HCEC 1CT (cell line): Measurements from ENCODE around the gene LAIR2.

Experiments used
- DNase-seq: peaks from one replicate; pipeline ENCODE4 v3.0.0-alpha.2; 2017

Gene LAIR2

GRCh38 chr19:54541712-54542111, 39.1 kb downstream of the LAIR2 start:
- DNase-seq: no peak

DNA sequence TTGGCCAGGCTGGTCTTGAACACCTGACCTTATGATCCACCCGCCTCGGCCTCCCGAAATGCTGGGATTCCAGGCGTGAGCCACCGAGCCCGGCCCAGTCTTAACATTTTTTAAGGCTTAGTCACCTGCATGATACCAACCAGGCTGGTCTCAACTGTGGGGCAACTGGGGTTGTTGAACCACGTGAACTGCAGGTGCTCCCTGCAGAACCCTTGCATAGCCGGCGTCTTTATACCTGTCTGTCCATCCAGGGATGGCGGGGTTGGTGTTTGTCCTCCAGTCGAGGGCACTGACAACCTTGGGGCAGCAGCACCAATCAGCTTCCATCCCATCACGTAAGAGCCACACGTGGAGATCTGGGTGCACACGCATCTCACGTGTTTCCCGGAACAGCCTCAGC, 46.2 kb downstream of the LAIR2 start:
- DNase-seq: no peak

- DNase-seq: no peak
These were observed 46.6 kb downstream of the LAIR2 start for GRCh38 chr19:54549224-54549623.

DNA sequence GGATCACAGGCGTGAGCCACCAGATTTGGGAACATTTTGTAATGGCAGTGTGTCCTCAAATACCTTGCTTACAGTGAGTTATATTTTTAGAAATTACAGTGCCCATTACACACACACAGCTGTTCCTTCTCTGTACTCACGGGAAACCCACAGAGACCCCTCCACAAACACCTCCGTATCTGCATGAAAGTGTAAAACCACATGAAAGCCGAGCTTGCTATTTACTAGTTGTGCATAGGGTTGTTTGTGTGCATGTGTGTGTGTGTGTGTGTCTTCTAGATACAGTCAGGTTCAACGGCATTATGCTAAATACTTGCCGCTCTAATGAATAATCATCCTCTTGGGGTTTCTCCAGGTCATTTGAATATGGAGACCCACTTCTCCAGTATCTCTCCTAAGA, 48.7 kb downstream of the LAIR2 start:
- DNase-seq: no peak

DNA sequence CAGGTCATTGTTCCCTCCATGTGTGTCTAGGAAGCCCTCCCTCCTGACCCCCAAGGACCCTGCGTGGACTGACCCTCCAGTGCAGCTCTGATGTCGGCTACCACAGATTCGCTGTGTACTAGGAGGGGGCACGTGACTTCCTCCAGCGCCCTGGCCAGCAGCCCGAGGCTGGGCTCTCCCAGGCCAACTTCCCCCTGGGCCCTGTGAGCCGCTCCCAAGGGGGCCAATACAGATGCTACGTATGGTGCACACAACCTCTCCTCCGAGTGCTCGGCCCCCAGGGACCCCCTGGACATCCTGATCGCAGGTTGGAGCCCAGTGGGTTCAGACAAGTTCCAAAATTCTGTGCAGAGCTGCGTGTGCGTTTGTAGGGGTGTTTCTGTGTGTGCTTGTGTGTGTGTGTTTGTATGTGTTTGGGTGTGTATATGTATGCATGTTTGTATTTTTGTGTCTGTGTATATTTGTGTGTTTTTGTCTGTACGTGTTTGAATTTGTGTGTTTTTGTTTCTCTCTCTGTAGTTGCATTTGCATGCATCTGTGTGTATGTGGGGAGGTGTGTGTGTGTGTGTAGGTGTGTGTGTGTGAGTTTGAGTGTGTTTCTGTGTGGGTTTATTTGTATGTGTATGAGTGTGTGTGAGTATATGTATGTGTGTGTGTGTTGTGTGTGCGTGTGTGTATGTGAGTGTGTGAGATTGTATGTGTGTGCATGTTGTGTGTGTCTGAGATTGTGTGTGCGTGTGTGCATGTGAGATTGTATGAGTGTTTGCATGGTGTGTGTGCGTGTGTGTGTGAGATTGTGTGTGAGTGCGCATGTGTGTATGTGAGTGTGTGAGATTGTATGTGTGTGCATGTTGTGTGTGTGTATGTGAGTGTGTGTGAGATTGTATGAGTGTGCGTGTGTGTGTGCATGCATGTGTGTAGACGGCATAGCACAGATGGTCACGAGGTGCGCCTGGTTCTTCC, 49.6 kb downstream of the LAIR2 start:
- DNase-seq: no peak

- no peak for DNase-seq
These were observed 50.3 kb downstream of the LAIR2 start for GRCh38 chr19:54552913-54553310.

DNA sequence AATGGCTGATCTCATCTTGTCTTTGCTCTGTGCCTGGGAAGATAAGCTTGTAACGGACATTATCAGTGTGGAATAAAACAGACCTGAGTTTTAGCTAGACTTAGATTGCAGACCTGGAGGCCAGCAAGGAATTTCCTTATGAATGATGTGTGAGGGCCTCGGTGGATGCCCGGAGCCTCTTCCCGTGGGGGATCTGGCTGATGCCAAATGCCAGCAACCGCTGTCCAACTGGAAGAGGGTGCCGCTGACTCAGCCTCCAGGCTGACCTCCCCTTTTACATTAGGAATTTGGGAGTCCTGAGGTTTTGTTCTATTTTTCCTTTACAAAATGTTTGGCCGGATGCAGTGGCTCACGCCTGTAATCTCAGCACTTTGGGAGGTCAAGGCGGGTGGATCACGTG, 51.4 kb downstream of the LAIR2 start:
- DNase-seq: no peak

- DNase-seq: no peak
These were observed 52.3 kb downstream of the LAIR2 start for GRCh38 chr19:54554896-54555295.

DNA sequence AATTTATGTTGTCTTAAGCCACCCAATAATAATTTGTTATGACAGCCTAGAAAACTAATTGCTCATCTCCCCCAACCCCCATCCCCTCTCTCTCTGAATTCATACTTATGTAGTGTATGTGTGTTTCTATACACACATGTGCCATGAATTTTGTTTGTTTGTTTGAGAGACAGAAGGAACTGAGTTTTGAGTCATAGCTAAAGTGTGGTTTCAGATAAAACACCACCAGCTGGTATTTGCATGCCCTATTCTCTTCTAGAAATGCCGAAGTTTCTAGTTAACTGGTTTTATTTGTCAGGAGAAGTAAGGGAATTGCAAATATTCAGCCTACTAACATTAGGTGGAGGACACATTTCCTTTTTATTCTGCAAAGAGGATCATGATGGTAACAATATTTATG, 53.6 kb downstream of the LAIR2 start:
- no peak for DNase-seq

DNA sequence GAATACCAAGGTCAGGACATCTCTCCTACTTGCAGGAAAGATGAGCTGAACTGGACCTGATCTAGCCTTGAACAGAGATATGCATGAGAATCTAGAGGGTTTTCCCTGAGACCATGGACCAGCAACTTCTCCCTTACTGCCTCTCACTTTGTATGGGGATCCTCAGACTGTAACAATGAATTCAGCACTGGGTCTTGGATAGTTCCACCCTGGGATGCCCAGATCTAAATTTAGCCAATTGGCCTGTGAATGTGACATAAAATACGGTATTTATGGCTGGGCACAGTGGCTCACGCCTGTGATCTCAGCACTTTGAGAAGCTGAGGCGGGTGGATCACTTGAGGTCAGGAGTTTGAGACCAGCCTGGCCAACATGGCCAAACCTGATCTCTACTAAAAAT, 55.7 kb downstream of the LAIR2 start:
- DNase-seq: no peak
